ENCODE data around the gene COL6A3.

- TF ChIP-seq POLR2A (IDR thresholded peaks at IDR 0.05) (no peak), CTCF (IDR thresholded peaks at IDR 0.05) (no peak)
Observed at GRCh38 chr2:237319086-237319820, 94.7 kb downstream of the COL6A3 start.

Data from sigmoid colon (tissue), 3 donors.